Stimulated activated CD4-positive, alpha-beta T cell treated with anti-CD3 and anti-CD28 coated beads, Interleukin-2, amount 100 ng/mL, for 48 hours (primary cell): Measurements from ENCODE around the gene BRCC3.

Source experiments
- DNase-seq, 2 donors: peaks; one replicate each; pipeline ENCODE4 v3.0.0-alpha.2; 2020

BRCC3 gene

GRCh38 chrX:155070975-155071693 is at the start of gene BRCC3, which contains the start of the genes CMC4 and MTCP1:
TSS of gene BRCC3 (plus strand) at chrX:155071508. CDS start at chrX:155071528, 20 bp downstream.
TSS of gene CMC4 (minus strand) at chrX:155071136. CDS start at chrX:155064023, 7,113 bp downstream.
TSS of gene MTCP1 (minus strand) at chrX:155071136. CDS start at chrX:155066010, 5,126 bp downstream.
- DNase-seq: peak; percentile 61 to 66

GRCh38 chrX:155022585-155022984 is 48.7 kb upstream of the BRCC3 start, which contains the start of gene F8:
TSS of gene F8 (minus strand) at chrX:155022723. CDS start at chrX:155022552, 171 bp downstream.
- no peak for DNase-seq

- no peak for DNase-seq
Observed at GRCh38 chrX:155023907-155024833, 47.1 kb upstream of the BRCC3 start.

- no peak for DNase-seq
Observed at GRCh38 chrX:155026420-155026726, 44.9 kb upstream of the BRCC3 start.

GRCh38 chrX:155026727-155027508 is 44.4 kb upstream of the BRCC3 start, which contains the start of gene FUNDC2:
TSS of gene FUNDC2 (plus strand) at chrX:155026844. CDS start at chrX:155026939, 95 bp downstream.
- DNase-seq: peak; percentile 82 to 83

- DNase-seq: no peak
Observed at GRCh38 chrX:155027509-155028066, 43.7 kb upstream of the BRCC3 start.

GRCh38 chrX:155028129-155028528 is 43.2 kb upstream of the BRCC3 start:
- DNase-seq: no peak

GRCh38 chrX:155028877-155029291 is 42.4 kb upstream of the BRCC3 start:
- no peak for DNase-seq

GRCh38 chrX:155031657-155032056 is 39.7 kb upstream of the BRCC3 start:
- DNase-seq: no peak

GRCh38 chrX:155035688-155036087 is 35.6 kb upstream of the BRCC3 start:
- no peak for DNase-seq

- no peak for DNase-seq
Observed at GRCh38 chrX:155046129-155046810, 25.0 kb upstream of the BRCC3 start.

GRCh38 chrX:155046811-155047528 is 24.3 kb upstream of the BRCC3 start:
- DNase-seq: no peak

- DNase-seq: peak; percentile 34 to 46
Observed at GRCh38 chrX:155048977-155049619, 22.2 kb upstream of the BRCC3 start.

- no peak for DNase-seq
Observed at GRCh38 chrX:155052738-155053498, 18.4 kb upstream of the BRCC3 start.

GRCh38 chrX:155053656-155054055 is 17.7 kb upstream of the BRCC3 start:
- DNase-seq: no peak

- no peak for DNase-seq
Observed at GRCh38 chrX:155054255-155054654, 17.1 kb upstream of the BRCC3 start.

GRCh38 chrX:155055494-155055893 is 15.8 kb upstream of the BRCC3 start:
- no peak for DNase-seq

GRCh38 chrX:155056471-155056870 is 14.8 kb upstream of the BRCC3 start:
- no peak for DNase-seq

GRCh38 chrX:155056877-155057792 is 14.2 kb upstream of the BRCC3 start:
- DNase-seq: peak; percentile 35 to 37
